HEK293 (cell line): ENCODE results near the gene GYS2.

Experiments
- RBAK ChIP-seq: fragments of 450-650 bp; formaldehyde crosslinking; IDR thresholded peaks from 2 replicates; pipeline ENCODE4 v1.5.1; 2016; ENCODE audit warnings: missing biosample characterization, missing genetic modification characterization
- ZBTB21 ChIP-seq: fragments of 450-650 bp; formaldehyde crosslinking; IDR thresholded peaks from 2 replicates; pipeline ENCODE4 v1.5.1; 2017; ENCODE audit warnings: missing biosample characterization, missing genetic modification characterization
- ZFHX2 ChIP-seq: fragments of 450-650 bp; formaldehyde crosslinking; conservative IDR thresholded peaks from 2 replicates; pipeline ENCODE4 v1.5.1; 2016; ENCODE audit warnings: missing biosample characterization, missing genetic modification characterization
- ZNF24 ChIP-seq: fragments of 450-650 bp; formaldehyde crosslinking; IDR thresholded peaks from 2 replicates; pipeline ENCODE4 v1.5.1; 2016; ENCODE audit warnings: missing biosample characterization, missing genetic modification characterization
- ZNF585B ChIP-seq: fragments of 450-650 bp; formaldehyde crosslinking; IDR thresholded peaks from 2 replicates; pipeline ENCODE4 v1.5.1; 2016; ENCODE audit warnings: missing biosample characterization, missing genetic modification characterization
- TF ChIP-seq, protein P1 (sequence below): fragments of 450-650 bp; formaldehyde crosslinking; IDR thresholded peaks from 2 replicates; pipeline ENCODE4 v1.5.1; 2016; ENCODE audit warnings: missing biosample characterization, missing genetic modification characterization
- TF ChIP-seq, protein P2 (sequence below): IDR thresholded peaks from 2 replicates; pipeline ENCODE4 v1.6.1; 2011; ENCODE audit warnings: mild to moderate bottlenecking, low read depth, low read length, borderline replicate concordance
- TF ChIP-seq, protein P3 (sequence below): fragments of 450-650 bp; IDR thresholded peaks from 2 replicates; pipeline ENCODE4 v1.5.1; 2018; ENCODE audit warnings: missing biosample characterization, mild to moderate bottlenecking, missing genetic modification characterization
- TF ChIP-seq, protein P4 (sequence below): fragments of 450-650 bp; formaldehyde crosslinking; IDR thresholded peaks from 2 replicates; pipeline ENCODE4 v1.5.1; 2017; ENCODE audit warnings: missing biosample characterization, mild to moderate bottlenecking, missing genetic modification characterization, moderate library complexity
- TF ChIP-seq, protein P5 (sequence below): fragments of 450-650 bp; formaldehyde crosslinking; IDR thresholded peaks from 2 replicates; pipeline ENCODE4 v1.5.1; 2016; ENCODE audit warnings: missing biosample characterization, missing genetic modification characterization, low read depth

DNA sequence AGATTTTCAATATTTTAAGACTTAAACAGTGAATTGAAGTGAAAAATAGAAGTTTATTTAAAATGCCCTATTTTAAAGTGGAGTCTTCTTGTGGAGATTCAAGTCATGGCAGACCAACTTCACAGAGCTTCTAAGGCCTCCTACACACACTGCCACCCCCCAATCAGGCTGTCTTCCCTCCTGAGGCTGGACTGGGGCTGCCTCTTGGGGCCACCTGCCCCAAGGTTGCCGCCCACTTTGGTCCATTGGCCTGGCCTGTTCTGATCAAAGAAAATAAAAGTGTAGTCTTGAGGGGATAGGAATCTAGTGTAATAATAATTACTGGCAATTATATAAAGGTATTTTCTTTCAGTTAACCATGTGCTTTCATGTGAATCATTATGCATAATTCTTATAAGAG, 101.8 kb downstream of the GYS2 start:
- TF ChIP-seq, protein P1, sequence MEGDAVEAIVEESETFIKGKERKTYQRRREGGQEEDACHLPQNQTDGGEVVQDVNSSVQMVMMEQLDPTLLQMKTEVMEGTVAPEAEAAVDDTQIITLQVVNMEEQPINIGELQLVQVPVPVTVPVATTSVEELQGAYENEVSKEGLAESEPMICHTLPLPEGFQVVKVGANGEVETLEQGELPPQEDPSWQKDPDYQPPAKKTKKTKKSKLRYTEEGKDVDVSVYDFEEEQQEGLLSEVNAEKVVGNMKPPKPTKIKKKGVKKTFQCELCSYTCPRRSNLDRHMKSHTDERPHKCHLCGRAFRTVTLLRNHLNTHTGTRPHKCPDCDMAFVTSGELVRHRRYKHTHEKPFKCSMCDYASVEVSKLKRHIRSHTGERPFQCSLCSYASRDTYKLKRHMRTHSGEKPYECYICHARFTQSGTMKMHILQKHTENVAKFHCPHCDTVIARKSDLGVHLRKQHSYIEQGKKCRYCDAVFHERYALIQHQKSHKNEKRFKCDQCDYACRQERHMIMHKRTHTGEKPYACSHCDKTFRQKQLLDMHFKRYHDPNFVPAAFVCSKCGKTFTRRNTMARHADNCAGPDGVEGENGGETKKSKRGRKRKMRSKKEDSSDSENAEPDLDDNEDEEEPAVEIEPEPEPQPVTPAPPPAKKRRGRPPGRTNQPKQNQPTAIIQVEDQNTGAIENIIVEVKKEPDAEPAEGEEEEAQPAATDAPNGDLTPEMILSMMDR (tag by site-specific recombination): no peak
- TF ChIP-seq, protein P2, sequence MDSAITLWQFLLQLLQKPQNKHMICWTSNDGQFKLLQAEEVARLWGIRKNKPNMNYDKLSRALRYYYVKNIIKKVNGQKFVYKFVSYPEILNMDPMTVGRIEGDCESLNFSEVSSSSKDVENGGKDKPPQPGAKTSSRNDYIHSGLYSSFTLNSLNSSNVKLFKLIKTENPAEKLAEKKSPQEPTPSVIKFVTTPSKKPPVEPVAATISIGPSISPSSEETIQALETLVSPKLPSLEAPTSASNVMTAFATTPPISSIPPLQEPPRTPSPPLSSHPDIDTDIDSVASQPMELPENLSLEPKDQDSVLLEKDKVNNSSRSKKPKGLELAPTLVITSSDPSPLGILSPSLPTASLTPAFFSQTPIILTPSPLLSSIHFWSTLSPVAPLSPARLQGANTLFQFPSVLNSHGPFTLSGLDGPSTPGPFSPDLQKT: no peak
- TF ChIP-seq, protein P3, sequence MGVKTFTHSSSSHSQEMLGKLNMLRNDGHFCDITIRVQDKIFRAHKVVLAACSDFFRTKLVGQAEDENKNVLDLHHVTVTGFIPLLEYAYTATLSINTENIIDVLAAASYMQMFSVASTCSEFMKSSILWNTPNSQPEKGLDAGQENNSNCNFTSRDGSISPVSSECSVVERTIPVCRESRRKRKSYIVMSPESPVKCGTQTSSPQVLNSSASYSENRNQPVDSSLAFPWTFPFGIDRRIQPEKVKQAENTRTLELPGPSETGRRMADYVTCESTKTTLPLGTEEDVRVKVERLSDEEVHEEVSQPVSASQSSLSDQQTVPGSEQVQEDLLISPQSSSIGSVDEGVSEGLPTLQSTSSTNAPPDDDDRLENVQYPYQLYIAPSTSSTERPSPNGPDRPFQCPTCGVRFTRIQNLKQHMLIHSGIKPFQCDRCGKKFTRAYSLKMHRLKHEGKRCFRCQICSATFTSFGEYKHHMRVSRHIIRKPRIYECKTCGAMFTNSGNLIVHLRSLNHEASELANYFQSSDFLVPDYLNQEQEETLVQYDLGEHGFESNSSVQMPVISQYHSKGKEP (tag by site-specific recombination): no peak
- TF ChIP-seq ZNF24 (tag by site-specific recombination): no peak
- TF ChIP-seq, protein P4, sequence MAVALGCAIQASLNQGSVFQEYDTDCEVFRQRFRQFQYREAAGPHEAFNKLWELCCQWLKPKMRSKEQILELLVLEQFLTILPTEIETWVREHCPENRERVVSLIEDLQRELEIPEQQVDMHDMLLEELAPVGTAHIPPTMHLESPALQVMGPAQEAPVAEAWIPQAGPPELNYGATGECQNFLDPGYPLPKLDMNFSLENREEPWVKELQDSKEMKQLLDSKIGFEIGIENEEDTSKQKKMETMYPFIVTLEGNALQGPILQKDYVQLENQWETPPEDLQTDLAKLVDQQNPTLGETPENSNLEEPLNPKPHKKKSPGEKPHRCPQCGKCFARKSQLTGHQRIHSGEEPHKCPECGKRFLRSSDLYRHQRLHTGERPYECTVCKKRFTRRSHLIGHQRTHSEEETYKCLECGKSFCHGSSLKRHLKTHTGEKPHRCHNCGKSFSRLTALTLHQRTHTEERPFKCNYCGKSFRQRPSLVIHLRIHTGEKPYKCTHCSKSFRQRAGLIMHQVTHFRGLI (tag by site-specific recombination): no peak
- TF ChIP-seq ZBTB21 (tag by site-specific recombination): no peak
- TF ChIP-seq, protein P5, sequence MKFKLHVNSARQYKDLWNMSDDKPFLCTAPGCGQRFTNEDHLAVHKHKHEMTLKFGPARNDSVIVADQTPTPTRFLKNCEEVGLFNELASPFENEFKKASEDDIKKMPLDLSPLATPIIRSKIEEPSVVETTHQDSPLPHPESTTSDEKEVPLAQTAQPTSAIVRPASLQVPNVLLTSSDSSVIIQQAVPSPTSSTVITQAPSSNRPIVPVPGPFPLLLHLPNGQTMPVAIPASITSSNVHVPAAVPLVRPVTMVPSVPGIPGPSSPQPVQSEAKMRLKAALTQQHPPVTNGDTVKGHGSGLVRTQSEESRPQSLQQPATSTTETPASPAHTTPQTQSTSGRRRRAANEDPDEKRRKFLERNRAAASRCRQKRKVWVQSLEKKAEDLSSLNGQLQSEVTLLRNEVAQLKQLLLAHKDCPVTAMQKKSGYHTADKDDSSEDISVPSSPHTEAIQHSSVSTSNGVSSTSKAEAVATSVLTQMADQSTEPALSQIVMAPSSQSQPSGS: no peak
- no peak for TF ChIP-seq ZNF585B (tag by site-specific recombination)
- no peak for TF ChIP-seq RBAK (tag by site-specific recombination)
- no peak for TF ChIP-seq ZFHX2 (tag by site-specific recombination)
